ENCODE data around the gene PLXNA2. TPM values are rescaled to one million over a fixed set of nuclear protein-coding genes. Genes with fewer than 3 reads are reported as not detected.

Gene PLXNA2
- total and polyA plus RNA-seq, 2 of the 13 experiments (the other 11 are each of a cell fraction or from before 2014, with no cell fraction given), result 1.1 to 2.1 TPM

GRCh38 chr1:208184966-208185654, 59.1 kb downstream of the PLXNA2 start:
- H3K9me3 ChIP-seq (ENCODE audit: low read length), result no peaks in the 10 kb centered on the region
- WGBS (ENCODE audit: low lambda C conversion rate), result 55% methylated on average over 5 of the region's 5 CpGs
- H3K27me3 ChIP-seq (ENCODE audit: control insufficient read depth in 1 of 2, insufficient read depth in 2 of 2, low read length in 2 of 2), result no peaks in the 10 kb centered on the region
- no peaks in the 10 kb centered on the region for H3K36me3 ChIP-seq (replicated peaks in 1 of 2; ENCODE audit: control insufficient read depth in 1 of 2, insufficient read depth in 2 of 2, low read length in 2 of 2)
- no peak overlapping the region for H3K9ac ChIP-seq (ENCODE audit: insufficient read depth, low read depth, low read length)
- no peak overlapping the region for H3K4me2 ChIP-seq (ENCODE audit: low read depth, low read length)
- no peak for DNase-seq (ENCODE audit: low spot score)
- FAIRE-seq, result no peak
- ChIA-PET POLR2A (interaction anchor here (0.7 kb wide), 1 partner anchor 21 kb away, joined by 6 read pairs; no protein-coding TSS in a partner anchor), CTCF (ENCODE audit: low intra/inter-chr PET ratio, low total read pairs) (no interaction called here)
- intact Hi-C loops (cut with micrococcal nuclease; ENCODE audit: unreplicated experiment) (no loop called here), in situ Hi-C loops (cut with HindIII; ENCODE audit: extremely low pct_ligation_motif_present, low pct_unique_long_range_greater_than_20kb) (no loop called here)
- H3K4me3 ChIP-seq (replicated peaks in 1 of 3; ENCODE audit: insufficient read depth in 1 of 3, low read depth in 2 of 3, low read length in 3 of 3), result no peak overlapping the region
- no peak overlapping the region for H3K27ac ChIP-seq (ENCODE audit: extremely low read length, insufficient read depth, low read length)
- ATAC-seq, result no peak
- no TSS peak for BruUV-seq (replicated peaks)
- peaks cover 45% of the 10 kb centered on the region for H3K4me1 ChIP-seq (ENCODE audit: insufficient read depth, low read length)
- no peak overlapping the region for H2AFZ ChIP-seq (ENCODE audit: low read length)
- TF ChIP-seq RAD21 (CRISPR knock-in tag; IDR thresholded peaks at IDR 0.05) (no peak), MAFF (IDR thresholded peaks at IDR 0.05; ENCODE audit: low read depth, low read length) (peak; percentile 72), MAFK (conservative IDR thresholded peaks at IDR 0.05 in 1 of 2, IDR thresholded peaks at IDR 0.05 in 1 of 2; ENCODE audit: low read length in 2 of 2) (peak; percentile 59 to 84)
- H3K79me2 ChIP-seq (ENCODE audit: insufficient read depth, low read length), result no peaks in the 10 kb centered on the region
- H4K20me1 ChIP-seq (ENCODE audit: insufficient read depth, low read length), result no peaks in the 10 kb centered on the region

GRCh38 chr1:208183977-208184911, 59.9 kb downstream of the PLXNA2 start:
- Histone ChIP-seq H3K4me1 (ENCODE audit: insufficient read depth, low read length) (peaks cover 53% of the 10 kb centered on the region), H3K27ac (ENCODE audit: extremely low read length, insufficient read depth, low read length) (no peak overlapping the region), H3K27me3 (ENCODE audit: control insufficient read depth in 1 of 2, insufficient read depth in 2 of 2, low read length in 2 of 2) (no peaks in the 10 kb centered on the region), H3K4me2 (ENCODE audit: low read depth, low read length) (no peak overlapping the region), H3K4me3 (replicated peaks in 1 of 3; ENCODE audit: insufficient read depth in 1 of 3, low read depth in 2 of 3, low read length in 3 of 3) (no peak overlapping the region), H3K9ac (ENCODE audit: insufficient read depth, low read depth, low read length) (no peak overlapping the region), H3K36me3 (replicated peaks in 1 of 2; ENCODE audit: control insufficient read depth in 1 of 2, insufficient read depth in 2 of 2, low read length in 2 of 2) (no peaks in the 10 kb centered on the region), H2AFZ (ENCODE audit: low read length) (no peak overlapping the region), H3K79me2 (ENCODE audit: insufficient read depth, low read length) (no peaks in the 10 kb centered on the region), H3K9me3 (ENCODE audit: low read length) (no peaks in the 10 kb centered on the region), H4K20me1 (ENCODE audit: insufficient read depth, low read length) (no peaks in the 10 kb centered on the region)
- WGBS (ENCODE audit: low lambda C conversion rate), result 63% methylated on average over 8 of the region's 8 CpGs
- peak; percentile 42 for DNase-seq (ENCODE audit: low spot score)
- no TSS peak for BruUV-seq (replicated peaks)
- no peak for TF ChIP-seq MAFK (conservative IDR thresholded peaks at IDR 0.05 in 1 of 2, IDR thresholded peaks at IDR 0.05 in 1 of 2; ENCODE audit: low read length in 2 of 2)
- TF ChIP-seq FOSL2 (CRISPR knock-in tag; IDR thresholded peaks at IDR 0.05), result peak; percentile 40; the same call in 1 of the 2 replicates
- ChIA-PET POLR2A (interaction anchor here (2.0 kb wide), 1 partner anchor 12 kb away, joined by 9 read pairs; no protein-coding TSS in a partner anchor), CTCF (ENCODE audit: low intra/inter-chr PET ratio, low total read pairs) (no interaction called here)
- intact Hi-C loops (cut with micrococcal nuclease; ENCODE audit: unreplicated experiment), result no loop called here
- no peak for ATAC-seq
- in situ Hi-C loops (cut with HindIII; ENCODE audit: extremely low pct_ligation_motif_present, low pct_unique_long_range_greater_than_20kb), result no loop called here
- no peak for FAIRE-seq

All from HepG2 (cell line).